ENCODE results near the gene MFSD2B. TPM values are rescaled to one million over a fixed set of nuclear protein-coding genes. Genes with fewer than 3 reads are reported as not detected.
"Not testable (repeated sequence)": the region's sequence is repeated elsewhere in the genome, so short reads cannot be mapped to it uniquely, and the experiment has no call there.

MFSD2B gene
- total RNA-seq, 1 experiment from 2014 or later: 0.48 TPM

DNA sequence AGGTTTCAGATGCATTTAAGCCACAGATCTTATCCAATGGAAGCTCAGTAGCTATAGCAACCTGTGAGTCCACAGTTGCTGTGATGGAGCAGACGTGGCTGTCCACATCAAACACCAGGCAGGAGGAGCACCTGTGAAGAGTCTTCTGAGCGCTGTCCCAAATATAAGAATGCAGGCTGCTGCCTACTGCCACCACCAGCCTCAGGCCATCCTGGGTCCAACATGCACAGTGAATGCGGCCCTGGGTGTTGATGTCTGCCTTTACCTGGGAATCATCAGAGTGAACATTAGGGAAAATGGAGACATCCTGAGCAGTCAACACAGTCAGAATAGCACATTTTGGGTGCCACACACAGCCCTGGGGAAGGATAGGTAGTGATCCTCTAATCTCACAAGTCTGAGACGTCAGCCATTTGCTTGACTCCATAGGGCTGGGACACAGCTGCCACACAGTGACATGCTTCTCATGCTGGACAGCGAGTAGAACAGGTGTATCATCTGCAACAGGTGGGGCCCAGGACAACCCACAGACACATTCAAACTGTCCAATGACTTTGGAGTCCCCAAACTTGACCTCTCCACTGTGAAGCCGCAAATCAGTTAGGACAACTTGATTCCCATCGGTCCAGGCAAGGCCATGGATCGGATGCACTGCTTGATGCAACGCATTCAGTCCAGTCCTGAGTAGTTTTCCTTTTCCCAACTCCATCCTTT is 29.1 kb downstream of the MFSD2B start:
- Mint-ChIP-seq H3K4me3 (ENCODE audit: unreplicated experiment) (no peak overlapping the region), H3K36me3 (ENCODE audit: insufficient read depth, unreplicated experiment) (no peaks in the 10 kb centered on the region), H3K27ac (ENCODE audit: unreplicated experiment) (no peak overlapping the region), H3K27me3 (ENCODE audit: insufficient read depth, unreplicated experiment) (no peaks in the 10 kb centered on the region), H3K9me3 (ENCODE audit: unreplicated experiment) (no peaks in the 10 kb centered on the region), H3K4me1 (ENCODE audit: low read depth, unreplicated experiment) (no peaks in the 10 kb centered on the region)
- Histone ChIP-seq H3K27me3 (replicated peaks; ENCODE audit: control insufficient read depth, insufficient read depth, low read length) (no peaks in the 10 kb centered on the region), H3K36me3 (ENCODE audit: control insufficient read depth, insufficient read depth, low read length) (no peaks in the 10 kb centered on the region), H3K4me1 (no peaks in the 10 kb centered on the region), H3K9me3 (no peaks in the 10 kb centered on the region), H3K4me3 (ENCODE audit: low read depth, low read length) (no peak overlapping the region)
- ChIA-PET POLR2A (interaction anchor here (0.6 kb wide), 1 partner anchor 13 kb away, joined by 3 read pairs; no protein-coding TSS in a partner anchor), CTCF (no interaction called here)
- TF ChIP-seq, protein P1, sequence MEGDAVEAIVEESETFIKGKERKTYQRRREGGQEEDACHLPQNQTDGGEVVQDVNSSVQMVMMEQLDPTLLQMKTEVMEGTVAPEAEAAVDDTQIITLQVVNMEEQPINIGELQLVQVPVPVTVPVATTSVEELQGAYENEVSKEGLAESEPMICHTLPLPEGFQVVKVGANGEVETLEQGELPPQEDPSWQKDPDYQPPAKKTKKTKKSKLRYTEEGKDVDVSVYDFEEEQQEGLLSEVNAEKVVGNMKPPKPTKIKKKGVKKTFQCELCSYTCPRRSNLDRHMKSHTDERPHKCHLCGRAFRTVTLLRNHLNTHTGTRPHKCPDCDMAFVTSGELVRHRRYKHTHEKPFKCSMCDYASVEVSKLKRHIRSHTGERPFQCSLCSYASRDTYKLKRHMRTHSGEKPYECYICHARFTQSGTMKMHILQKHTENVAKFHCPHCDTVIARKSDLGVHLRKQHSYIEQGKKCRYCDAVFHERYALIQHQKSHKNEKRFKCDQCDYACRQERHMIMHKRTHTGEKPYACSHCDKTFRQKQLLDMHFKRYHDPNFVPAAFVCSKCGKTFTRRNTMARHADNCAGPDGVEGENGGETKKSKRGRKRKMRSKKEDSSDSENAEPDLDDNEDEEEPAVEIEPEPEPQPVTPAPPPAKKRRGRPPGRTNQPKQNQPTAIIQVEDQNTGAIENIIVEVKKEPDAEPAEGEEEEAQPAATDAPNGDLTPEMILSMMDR (IDR thresholded peaks at IDR 0.05; ENCODE audit: insufficient read depth in 1 of 2, low read depth in 1 of 2, low read length in 1 of 2, severe bottlenecking in 1 of 2, unreplicated experiment in 1 of 2): no peak
- BruUV-seq (replicated peaks): no TSS peak
- intact Hi-C loops (cut with micrococcal nuclease; ENCODE audit: unreplicated experiment): no loop called here
- DNase-seq: no peak

GRCh38 chr2:24040511-24040910 is 30.6 kb downstream of the MFSD2B start:
- Histone ChIP-seq H3K4me3 (ENCODE audit: low read depth, low read length) (no peak overlapping the region), H3K9me3 (no peaks in the 10 kb centered on the region), H3K27me3 (replicated peaks; ENCODE audit: control insufficient read depth, insufficient read depth, low read length) (no peaks in the 10 kb centered on the region), H3K36me3 (ENCODE audit: control insufficient read depth, insufficient read depth, low read length) (no peaks in the 10 kb centered on the region), H3K4me1 (no peaks in the 10 kb centered on the region)
- no peak overlapping the region for H3K4me3 Mint-ChIP-seq (ENCODE audit: unreplicated experiment)
- H3K9me3 Mint-ChIP-seq (ENCODE audit: unreplicated experiment): no peaks in the 10 kb centered on the region
- intact Hi-C loops (cut with micrococcal nuclease; ENCODE audit: unreplicated experiment): no loop called here
- no peak overlapping the region for H3K27ac Mint-ChIP-seq (ENCODE audit: unreplicated experiment)
- H3K4me1 Mint-ChIP-seq (ENCODE audit: low read depth, unreplicated experiment): peaks cover 7% of the 10 kb centered on the region
- no peaks in the 10 kb centered on the region for H3K27me3 Mint-ChIP-seq (ENCODE audit: insufficient read depth, unreplicated experiment)
- no TSS peak for BruUV-seq (replicated peaks)
- TF ChIP-seq, protein P1 (IDR thresholded peaks at IDR 0.05; ENCODE audit: insufficient read depth in 1 of 2, low read depth in 1 of 2, low read length in 1 of 2, severe bottlenecking in 1 of 2, unreplicated experiment in 1 of 2): no peak
- POLR2A ChIA-PET: no interaction called here
- CTCF ChIA-PET: no interaction called here
- no peak for DNase-seq
- H3K36me3 Mint-ChIP-seq (ENCODE audit: insufficient read depth, unreplicated experiment): no peaks in the 10 kb centered on the region

DNA sequence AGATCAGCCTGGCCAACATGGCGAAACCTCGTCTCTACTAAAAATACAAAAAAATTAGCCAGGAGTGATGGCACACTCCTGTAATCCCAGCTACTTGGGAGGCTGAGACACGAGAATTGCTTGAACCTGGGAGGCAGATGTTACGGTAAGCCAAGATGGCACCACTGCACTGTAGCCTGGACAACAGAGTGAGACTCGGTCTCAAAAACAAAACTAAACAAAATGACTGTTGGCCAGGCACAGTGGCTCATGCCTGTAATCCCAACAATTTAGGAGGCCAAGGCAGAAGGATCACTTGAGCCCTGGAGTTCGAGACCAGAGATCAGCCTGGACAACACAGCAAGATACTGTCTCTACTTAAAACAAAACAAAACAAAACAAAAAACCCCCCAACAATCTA is 33.2 kb downstream of the MFSD2B start:
- H3K9me3 ChIP-seq; intact Hi-C loops (cut with micrococcal nuclease; ENCODE audit: unreplicated experiment); H3K4me1 Mint-ChIP-seq (ENCODE audit: low read depth, unreplicated experiment); H3K4me3 Mint-ChIP-seq (ENCODE audit: unreplicated experiment); H3K4me1 ChIP-seq; H3K36me3 Mint-ChIP-seq (ENCODE audit: insufficient read depth, unreplicated experiment); H3K27me3 ChIP-seq (replicated peaks; ENCODE audit: control insufficient read depth, insufficient read depth, low read length); DNase-seq; BruUV-seq (replicated peaks); H3K27me3 Mint-ChIP-seq (ENCODE audit: insufficient read depth, unreplicated experiment); H3K36me3 ChIP-seq (ENCODE audit: control insufficient read depth, insufficient read depth, low read length); H3K9me3 Mint-ChIP-seq (ENCODE audit: unreplicated experiment); H3K4me3 ChIP-seq (ENCODE audit: low read depth, low read length); CTCF ChIA-PET; H3K27ac Mint-ChIP-seq (ENCODE audit: unreplicated experiment); POLR2A ChIA-PET: not testable (repeated sequence)

Measured in Caco-2 (cell line).